Fibroblast of the conjunctiva (primary cell): ENCODE results near the gene ACKR4.
"Not testable (repeated sequence)": the region's sequence is repeated elsewhere in the genome, so short reads cannot be mapped to it uniquely, and the experiment has no call there.

Experiments
- DNase-seq: peaks from one replicate; pipeline ENCODE4 v3.0.0-alpha.2; 2010; ENCODE audit warnings: low read depth

Gene ACKR4

GRCh38 chr3:132594498-132594897 is 2.6 kb upstream of the ACKR4 start:
- DNase-seq: no peak

- no peak for DNase-seq
Observed at GRCh38 chr3:132595014-132595413, 2.1 kb upstream of the ACKR4 start.

- no peak for DNase-seq
Observed at GRCh38 chr3:132596326-132596725, 744 bp upstream of the ACKR4 start.

GRCh38 chr3:132597660-132598059 is 590 bp downstream of the ACKR4 start:
- DNase-seq: no peak

- DNase-seq: no peak
Observed at GRCh38 chr3:132598181-132598580, 1.1 kb downstream of the ACKR4 start.

GRCh38 chr3:132600614-132601013 is 3.5 kb downstream of the ACKR4 start:
- DNase-seq: not testable (repeated sequence)

GRCh38 chr3:132605374-132605792 is 8.3 kb downstream of the ACKR4 start:
- DNase-seq: no peak

GRCh38 chr3:132606085-132606484 is 9.0 kb downstream of the ACKR4 start:
- peak; percentile 18 for DNase-seq

- DNase-seq: not testable (repeated sequence)
Observed at GRCh38 chr3:132606620-132607019, 9.6 kb downstream of the ACKR4 start.

- not testable (repeated sequence) for DNase-seq
Observed at GRCh38 chr3:132615301-132615700, 18.2 kb downstream of the ACKR4 start.

- DNase-seq: no peak
Observed at GRCh38 chr3:132615881-132616280, 18.8 kb downstream of the ACKR4 start.

GRCh38 chr3:132616780-132617179 is 19.7 kb downstream of the ACKR4 start:
- no peak for DNase-seq

GRCh38 chr3:132622148-132622547 is 25.1 kb downstream of the ACKR4 start:
- DNase-seq: no peak

GRCh38 chr3:132622761-132623160 is 25.7 kb downstream of the ACKR4 start:
- no peak for DNase-seq

- no peak for DNase-seq
Observed at GRCh38 chr3:132623646-132624045, 26.6 kb downstream of the ACKR4 start.

- no peak for DNase-seq
Observed at GRCh38 chr3:132624790-132625189, 27.7 kb downstream of the ACKR4 start.

- DNase-seq: no peak
Observed at GRCh38 chr3:132625613-132626012, 28.5 kb downstream of the ACKR4 start.

- DNase-seq: no peak
Observed at GRCh38 chr3:132626955-132627354, 29.9 kb downstream of the ACKR4 start.

GRCh38 chr3:132628157-132628556 is 31.1 kb downstream of the ACKR4 start:
- no peak for DNase-seq

- DNase-seq: no peak
Observed at GRCh38 chr3:132629928-132630327, 32.9 kb downstream of the ACKR4 start.

- no peak for DNase-seq
Observed at GRCh38 chr3:132630612-132631011, 33.5 kb downstream of the ACKR4 start.

- no peak for DNase-seq
Observed at GRCh38 chr3:132635052-132635451, 38.0 kb downstream of the ACKR4 start.

GRCh38 chr3:132637590-132637989 is 40.5 kb downstream of the ACKR4 start:
- no peak for DNase-seq

GRCh38 chr3:132638706-132639105 is 41.6 kb downstream of the ACKR4 start:
- no peak for DNase-seq

- not testable (repeated sequence) for DNase-seq
Observed at GRCh38 chr3:132641427-132641826, 44.4 kb downstream of the ACKR4 start.
